GM18507 (cell line): ENCODE results near the gene UFSP2.

Experiments
- DNase-seq: peaks from one replicate; pipeline ENCODE4 v3.0.0; 2011; ENCODE audit warnings: low read depth; ENCODE audit not compliant: insufficient read length; ENCODE audit errors: extremely low spot score
- FAIRE-seq: peaks from 2 replicates; lab custom pipeline; 2011; peaks lifted over from hg19 to GRCh38; lab: Jason Lieb, UNC

The UFSP2 gene, protein sequence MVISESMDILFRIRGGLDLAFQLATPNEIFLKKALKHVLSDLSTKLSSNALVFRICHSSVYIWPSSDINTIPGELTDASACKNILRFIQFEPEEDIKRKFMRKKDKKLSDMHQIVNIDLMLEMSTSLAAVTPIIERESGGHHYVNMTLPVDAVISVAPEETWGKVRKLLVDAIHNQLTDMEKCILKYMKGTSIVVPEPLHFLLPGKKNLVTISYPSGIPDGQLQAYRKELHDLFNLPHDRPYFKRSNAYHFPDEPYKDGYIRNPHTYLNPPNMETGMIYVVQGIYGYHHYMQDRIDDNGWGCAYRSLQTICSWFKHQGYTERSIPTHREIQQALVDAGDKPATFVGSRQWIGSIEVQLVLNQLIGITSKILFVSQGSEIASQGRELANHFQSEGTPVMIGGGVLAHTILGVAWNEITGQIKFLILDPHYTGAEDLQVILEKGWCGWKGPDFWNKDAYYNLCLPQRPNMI

DNA sequence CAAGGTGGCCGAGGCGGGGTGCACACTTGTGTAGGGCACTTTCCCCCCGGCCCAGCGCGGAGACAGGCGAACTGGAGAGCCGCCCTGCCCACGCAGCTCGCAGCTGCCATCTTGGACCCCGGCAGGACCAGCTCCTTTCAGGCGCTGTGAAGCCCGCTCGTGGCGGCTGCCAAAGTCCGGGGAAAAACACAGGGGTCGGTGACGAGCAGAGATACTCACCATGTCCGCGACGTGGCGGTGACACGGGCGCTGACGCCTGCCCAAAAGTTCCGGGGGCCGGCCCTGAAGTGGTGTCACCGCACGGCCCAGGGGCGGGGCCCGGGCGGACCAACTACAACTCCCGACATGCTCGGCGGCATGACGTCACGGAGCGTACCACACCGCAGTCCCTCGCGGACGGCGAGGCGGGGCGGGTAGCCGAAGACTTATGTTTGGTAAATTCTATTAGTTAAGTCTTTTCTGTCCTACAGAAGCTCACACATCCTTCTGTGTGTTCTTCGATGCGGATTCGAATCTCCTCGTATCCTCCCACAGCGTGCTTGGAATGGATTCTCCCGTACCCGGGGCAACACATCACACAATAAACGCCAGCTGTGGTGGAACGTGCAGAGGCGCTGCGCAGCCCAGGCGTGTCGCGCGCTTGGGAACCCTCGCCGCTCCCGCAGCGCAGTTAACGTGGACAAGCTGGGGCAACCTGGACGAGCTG is at the start of gene UFSP2:
TSS of gene UFSP2 (minus strand) at position 318 of the 706 bp plus-strand sequence. CDS start at position 222, 96 bp downstream.
- DNase-seq (peak; percentile 80), FAIRE-seq (peak; percentile 94)

DNA sequence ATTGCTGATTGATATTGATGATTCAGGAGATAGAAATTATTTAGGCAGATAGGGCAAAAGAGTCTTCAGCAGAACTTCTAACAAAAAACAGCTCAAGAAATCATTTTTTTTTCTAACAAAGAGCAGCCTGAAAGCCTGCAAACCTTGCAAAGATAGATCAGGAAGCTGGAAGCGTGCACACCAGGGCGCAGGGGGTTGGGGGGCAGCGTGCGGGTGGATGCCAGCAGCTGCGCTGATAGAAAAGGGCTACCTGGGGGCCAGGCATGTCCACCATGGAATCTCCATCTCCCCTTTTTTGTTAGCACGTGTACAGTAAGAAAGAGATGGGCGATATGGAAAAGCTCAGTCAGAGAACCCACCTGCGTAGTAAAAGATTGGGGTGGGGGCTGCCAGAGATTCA is 47.5 kb upstream of the UFSP2 start:
- no peak for FAIRE-seq
- no peak for DNase-seq

DNA sequence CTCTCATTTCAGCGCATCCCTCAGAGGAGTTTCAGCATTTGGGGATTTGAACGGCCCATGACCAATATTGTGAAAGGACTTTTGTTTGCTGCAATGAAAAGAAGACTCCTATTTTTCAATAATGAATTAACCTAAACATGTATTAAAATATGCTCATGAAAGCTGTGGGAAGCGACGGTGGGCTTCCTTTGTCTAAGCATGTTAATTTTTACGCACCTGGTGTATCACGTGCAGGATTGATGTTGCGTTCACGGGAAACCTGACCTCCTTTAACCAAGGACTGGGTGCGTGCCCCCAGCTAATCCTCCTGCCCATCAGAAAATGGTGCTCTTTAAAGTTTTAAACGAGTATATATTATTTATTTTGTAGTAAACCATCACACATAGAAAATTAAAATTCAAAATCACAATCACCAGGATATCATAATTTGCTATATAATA is 46.4 kb upstream of the UFSP2 start:
- peak; percentile 33 for FAIRE-seq
- DNase-seq = no peak

DNA sequence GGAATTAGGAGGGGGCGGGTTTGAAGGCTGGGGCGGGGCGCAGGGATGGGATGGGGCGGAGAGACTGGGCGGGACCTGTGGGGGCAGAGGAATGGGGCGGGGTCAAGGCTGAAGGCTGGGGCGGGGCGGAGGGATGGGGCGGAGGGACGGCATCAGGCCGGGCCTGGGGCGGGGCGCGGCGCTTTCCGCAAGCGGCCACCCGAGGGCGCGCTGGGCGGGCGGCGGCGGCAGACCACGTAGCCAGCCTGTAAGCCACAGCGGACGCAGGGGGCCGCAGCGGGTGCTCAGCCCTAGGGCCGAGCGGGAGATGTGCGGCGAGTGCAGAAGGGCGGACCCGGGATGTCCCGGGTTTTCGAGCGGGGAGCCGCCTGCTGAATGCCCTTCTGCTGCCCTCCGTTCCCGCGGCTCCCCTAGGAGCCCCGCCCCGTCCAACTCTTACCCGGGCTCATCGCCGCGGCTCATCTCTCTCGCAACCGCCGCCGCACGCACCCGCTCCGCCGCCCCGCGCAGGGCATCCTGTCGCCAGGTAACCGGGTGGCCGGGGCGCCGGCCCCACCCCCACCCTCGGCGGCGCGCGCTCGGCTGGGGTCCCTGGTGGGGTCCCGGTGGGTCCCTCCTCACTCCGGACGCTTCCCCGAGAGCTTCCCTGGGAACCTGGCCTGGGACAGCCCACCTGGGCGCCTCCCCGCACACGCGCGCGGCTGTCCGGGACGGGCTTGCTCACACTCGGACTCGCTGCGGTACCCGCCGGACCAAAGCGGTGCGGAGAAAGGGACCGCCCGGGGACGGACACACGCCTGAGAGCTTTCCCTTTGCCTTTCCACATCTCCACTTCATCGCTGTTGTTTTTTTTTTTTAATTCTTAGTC is 45.7 kb upstream of the UFSP2 start, which contains the start of gene CCDC110:
TSS of gene CCDC110 (minus strand) at position 499 of the 868 bp plus-strand sequence. CDS start at position 449, 50 bp downstream.
- DNase-seq (peak; percentile 98), FAIRE-seq (peak; percentile 86)

DNA sequence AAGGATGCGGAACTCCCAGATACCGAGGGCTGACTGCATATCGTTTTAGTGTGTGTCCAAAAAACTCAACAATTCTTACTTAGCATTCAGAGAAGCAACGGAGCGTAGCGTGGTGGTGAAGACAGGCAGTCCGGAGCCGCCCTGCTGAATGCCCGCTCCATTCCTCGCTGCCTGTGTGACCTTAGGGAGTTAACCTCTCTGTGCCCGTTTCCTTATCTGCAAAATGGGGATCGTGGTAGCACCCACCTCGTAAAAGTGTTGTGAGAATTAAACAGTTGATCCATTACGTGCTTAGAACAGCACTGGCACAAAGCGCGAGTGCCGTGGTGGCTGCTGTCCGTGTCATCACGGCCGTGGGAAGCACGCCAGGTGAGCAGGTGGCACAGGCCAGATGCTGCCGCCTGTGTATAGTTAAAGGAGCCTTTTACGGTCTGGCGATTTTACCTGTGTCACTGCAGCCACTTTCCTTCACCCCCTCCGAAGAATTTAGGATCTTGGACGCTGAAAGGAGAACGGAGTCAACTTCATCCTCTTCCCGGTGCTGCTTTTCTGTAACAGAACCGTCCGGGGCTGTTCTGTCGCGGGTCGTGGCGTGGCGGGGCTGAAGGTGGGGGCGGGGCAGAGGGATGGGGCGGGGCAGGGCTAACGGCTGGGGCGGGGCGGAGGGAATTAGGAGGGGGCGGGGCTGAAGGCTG is 44.9 kb upstream of the UFSP2 start:
- DNase-seq (no peak), FAIRE-seq (peak; percentile 44)

DNA sequence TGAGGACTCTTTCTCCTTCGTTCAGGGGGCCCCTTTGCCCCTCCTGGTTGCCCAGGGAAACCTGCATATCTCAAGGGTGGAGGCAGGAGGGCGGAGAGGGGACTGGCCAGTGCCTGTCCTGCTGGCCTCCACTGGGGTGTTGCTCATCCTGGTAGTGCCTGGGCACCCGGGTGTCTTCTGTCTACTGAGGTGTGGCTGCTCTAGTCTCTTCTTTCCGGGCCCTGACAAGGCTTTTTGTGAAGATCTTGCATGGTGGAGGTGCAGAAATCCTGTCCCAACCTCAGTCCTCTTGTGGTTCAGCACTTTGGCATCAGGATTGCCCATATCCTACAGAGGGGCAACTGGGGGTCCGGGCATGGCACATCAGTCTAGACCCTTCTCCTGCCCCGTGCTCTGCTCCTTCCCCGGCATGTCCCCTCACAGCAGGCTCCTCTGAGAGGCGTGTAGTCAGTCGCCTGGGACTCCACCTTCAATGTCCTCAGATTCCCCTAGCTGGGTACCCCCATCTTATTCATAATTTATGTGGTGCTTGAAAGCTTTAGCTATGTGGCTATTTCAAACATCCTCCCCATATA is 43.9 kb upstream of the UFSP2 start:
- FAIRE-seq (no peak), DNase-seq (no peak)

DNA sequence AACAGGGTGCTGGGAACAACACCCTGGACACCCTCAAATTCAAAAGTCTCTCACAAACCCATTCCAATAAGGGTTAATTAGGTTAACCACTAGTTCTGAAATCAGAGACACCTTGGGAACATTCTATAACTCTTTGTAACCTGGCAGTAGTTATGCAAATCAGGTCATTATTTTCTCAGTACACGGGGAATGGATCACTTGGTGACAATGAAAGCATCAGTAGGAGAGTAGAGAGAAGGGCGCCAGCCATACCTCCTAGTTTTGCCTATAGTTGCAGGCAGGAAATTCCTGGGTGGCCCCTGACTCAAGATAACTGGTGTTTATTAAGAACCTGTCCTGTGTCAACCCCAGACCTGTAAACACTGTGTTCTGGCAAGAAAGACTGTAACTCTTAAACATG is 43.2 kb upstream of the UFSP2 start:
- no peak for DNase-seq
- FAIRE-seq = no peak

DNA sequence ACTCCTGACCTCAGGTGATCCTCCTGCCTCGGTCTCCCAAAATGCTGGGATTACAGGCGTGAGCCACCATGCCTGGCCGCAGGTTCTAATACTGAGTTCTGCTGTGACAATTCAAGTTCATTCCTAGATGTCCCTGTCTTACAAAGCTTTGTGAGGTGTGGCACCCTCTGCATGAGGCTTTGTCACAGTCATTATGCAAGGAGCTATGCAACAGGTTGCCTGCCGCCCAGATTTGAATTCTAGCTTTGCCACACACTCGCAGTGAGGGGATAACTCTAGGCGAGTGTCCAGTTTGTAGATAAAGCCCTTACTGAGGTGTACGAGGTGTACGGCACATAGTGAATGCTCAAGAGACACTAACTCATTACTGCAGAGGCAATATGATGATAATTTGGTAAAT is 42.2 kb upstream of the UFSP2 start:
- FAIRE-seq (no peak), DNase-seq (no peak)

DNA sequence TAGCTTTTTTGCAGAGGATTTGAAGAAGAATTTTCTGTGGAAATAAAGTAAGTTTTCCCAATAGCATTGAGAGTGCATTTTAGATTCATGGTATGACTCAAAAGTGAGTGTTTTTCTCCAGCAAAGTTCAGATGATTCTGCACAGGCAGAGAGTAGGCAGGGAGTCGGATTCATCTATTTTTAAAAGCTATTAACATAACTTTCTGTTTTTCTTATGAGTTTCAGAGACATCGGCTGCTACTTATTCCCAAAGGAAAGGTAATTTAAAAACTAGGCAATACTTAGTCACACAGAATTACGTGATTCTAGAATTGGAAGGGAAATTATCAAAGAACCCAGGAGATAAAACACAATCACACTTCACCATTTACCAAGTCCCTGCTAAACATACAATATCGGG is 41.3 kb upstream of the UFSP2 start:
- FAIRE-seq (no peak), DNase-seq (no peak)

DNA sequence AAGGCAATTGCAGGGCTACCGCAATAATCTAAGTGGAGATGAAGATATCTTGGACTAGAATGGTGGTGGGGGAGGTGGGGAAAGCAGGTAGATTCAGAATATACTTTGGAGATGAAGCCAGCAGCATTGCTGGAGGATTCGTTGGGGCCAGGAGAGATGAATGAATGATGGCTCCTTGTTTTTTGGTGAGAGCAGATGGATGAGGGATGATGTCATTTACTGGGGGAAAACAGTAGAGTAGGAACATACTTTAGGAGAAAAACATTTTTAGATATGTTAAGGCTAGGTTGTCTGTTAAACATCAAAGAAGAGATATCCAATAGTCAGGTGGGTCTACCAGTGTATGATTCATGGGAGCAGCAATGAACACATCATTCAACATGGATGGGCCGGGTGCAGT is 39.9 kb upstream of the UFSP2 start:
- DNase-seq (no peak), FAIRE-seq (no peak)

DNA sequence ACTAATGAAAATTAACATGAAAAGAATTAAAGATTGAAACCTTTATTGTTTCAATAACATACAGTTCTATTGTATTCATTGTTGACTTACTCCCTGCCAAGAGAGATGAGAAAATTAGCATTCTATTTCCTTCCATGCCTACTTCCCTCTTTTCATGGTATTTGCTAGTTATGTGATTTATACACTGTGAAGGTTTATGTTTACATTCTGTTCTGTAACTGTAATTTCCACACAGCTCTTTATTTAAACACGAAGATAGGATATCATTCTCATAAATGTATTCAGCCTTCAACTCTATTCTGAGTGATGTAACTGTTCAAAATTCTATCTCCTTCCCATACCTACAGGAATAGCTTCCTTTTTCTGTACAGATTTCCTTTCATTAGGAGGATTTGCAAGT is 39.1 kb upstream of the UFSP2 start:
- DNase-seq = no peak
- no peak for FAIRE-seq

DNA sequence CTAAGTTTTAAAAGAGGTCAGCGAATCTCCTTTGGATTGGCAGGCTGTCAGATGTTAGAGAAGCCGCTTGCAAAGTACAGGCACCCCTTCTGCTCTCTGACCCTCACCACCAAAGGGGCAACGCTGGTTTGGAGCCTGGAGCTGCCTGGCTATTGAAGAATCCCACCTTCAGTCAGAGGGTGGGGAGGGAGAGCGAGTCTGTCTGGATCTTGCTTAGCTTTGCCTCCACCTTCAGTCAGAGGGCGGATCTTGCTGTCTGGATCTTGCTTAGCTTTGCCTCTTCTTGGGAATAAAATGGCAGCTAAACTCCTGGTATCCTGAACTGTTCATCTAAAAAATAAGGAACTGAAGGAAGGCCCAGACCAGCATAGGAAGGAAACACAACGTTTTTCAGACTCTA is 38.4 kb upstream of the UFSP2 start:
- FAIRE-seq = no peak
- DNase-seq = no peak

DNA sequence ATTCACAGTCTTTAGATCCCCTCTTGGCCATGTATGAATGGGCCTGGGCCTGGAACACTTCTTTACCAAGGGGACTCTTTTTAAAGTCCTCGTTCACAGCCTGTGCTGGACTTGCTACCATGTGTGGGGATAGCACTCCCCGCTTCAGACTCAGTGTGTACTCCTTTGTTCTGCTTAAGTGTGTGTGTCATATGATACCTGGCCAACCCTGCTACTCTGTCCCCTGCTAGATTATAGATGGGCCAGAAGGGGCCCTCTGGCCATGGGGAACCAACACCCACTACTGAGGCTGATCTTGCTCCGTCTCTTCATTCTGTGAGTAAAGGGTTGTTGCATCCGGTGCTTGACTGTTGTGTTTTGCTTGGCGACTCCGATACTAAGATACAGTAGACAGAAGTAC is 37.8 kb upstream of the UFSP2 start:
- DNase-seq = no peak
- no peak for FAIRE-seq

DNA sequence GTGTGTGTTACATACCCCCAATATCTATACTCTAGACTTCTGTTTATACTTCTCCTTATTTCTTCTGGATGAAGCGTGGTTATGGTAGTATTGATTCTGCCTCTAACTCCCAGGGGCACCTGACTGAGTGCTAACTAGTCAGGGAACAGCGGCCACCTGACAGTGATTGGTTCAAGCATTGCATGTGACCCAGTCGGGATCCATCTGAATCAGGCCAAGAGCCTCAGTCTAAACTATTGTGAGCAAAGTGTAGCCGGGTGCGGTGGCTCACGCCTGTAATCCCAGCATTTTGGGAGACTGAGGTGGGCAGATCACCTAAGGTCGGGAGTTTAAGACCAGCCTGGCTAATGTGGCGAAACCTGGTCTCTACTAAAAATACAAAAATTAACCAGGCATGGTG is 35.8 kb upstream of the UFSP2 start:
- no peak for FAIRE-seq
- DNase-seq = no peak

DNA sequence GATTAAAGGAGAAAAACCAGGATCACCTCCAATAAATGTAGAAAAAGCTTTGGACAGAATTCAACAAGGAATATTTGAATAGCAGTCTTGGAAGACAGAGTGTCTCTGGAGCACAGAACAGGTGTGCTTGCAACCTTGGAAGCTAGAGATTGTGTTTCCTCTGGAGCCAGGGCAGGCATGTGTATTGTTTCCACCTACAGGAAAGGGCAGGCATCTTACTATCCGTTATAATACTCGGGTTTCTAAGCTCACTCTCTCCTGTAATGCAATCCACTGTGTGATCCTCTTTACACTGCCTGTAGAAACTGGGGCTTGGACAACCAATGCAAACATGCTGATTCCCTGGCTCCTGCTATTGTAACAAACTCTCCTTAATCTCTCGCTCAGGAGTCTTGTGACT is 31.4 kb upstream of the UFSP2 start:
- FAIRE-seq (no peak), DNase-seq (no peak)

DNA sequence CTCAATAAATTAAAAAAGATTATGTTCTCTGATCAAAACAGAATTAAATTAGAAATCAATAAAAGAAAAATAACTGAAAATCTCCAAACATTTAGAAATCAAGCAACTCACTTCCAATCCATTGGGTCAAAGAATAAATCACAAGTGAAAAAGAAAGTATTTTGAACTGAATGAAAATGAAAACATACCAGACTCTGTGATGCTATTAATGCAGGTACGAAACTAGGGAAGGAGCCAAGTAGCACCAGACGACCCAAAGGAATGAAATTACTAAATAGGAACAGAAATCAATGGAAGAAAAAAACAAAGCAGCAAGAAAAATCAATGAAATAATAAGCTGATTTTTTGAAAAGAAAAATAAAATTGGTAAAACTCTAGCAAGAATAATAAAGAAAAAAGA is 30.4 kb upstream of the UFSP2 start:
- DNase-seq (no peak), FAIRE-seq (peak; percentile 44)

DNA sequence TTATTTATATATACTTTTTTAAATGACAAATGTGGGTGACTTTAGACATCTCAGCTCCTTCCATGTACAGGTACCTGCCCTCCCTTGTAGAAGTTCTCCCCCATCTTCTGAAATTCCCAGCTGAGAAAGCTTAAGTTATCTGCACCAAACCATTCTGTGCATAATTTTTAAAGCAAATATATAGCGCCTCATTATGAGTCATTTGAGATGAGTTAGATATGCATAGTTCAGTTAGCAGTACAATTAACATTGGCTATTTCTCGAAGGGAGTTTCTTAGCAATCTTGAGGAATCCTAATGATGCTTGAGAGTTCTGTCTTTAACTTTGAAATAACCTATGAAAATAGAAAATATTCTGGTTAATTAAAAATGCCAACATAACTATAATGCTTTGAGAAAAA is 19.4 kb upstream of the UFSP2 start:
- DNase-seq (no peak), FAIRE-seq (no peak)

DNA sequence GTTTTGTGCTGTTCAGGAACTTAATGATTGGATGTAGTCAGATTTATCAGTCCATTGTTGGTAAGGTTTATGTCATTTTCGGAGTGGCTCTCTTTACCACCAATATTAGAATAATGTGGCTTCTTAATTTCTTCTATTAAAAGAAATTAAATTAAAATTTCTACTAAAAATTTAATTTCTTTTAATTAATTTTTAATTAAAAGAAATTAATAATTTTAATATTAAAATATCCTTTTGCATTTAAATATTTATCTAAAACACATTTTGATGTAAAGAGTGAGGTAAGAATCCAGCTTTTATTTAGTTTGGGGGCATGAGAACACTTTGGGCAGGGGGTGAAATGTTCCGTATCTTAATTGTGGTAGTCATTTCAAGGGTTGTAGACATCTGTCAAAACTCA is 15.7 kb upstream of the UFSP2 start:
- DNase-seq (no peak), FAIRE-seq (no peak)

DNA sequence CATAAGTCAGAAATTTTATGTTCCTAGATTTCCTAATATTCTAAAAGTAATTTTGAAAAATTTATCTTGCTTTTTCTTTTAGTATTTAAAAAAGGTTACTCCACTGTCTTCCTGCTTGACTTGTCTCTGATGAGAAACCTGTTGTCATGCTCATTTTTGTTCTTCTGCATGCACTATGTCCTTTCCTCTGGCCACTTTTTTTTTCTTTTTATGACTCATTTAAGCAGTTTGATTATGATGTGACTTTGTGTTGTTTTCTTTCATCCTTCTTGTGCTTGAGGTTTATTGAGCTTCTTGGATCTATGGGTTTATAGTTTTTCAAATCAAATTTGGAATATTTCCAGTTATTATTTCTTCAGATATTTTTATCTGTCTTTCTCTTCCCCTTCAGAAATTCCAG is 12.0 kb upstream of the UFSP2 start:
- FAIRE-seq (no peak), DNase-seq (no peak)
